ENCODE data around the gene ANKLE2.
"Not testable (repeated sequence)": the region's sequence is repeated elsewhere in the genome, so short reads cannot be mapped to it uniquely, and the experiment has no call there.

The ANKLE2 gene

GRCh38 chr12:132776816-132777568 lies 15.4 kb upstream of the ANKLE2 start:
- no peak for DNase-seq

GRCh38 chr12:132776230-132776625 lies 14.6 kb upstream of the ANKLE2 start:
- not testable (repeated sequence) for DNase-seq

GRCh38 chr12:132775502-132776229 lies 14.0 kb upstream of the ANKLE2 start:
- no peak for DNase-seq

GRCh38 chr12:132774646-132775275 lies 13.1 kb upstream of the ANKLE2 start:
- DNase-seq = no peak

GRCh38 chr12:132774159-132774558 lies 12.5 kb upstream of the ANKLE2 start:
- no peak for DNase-seq

- no peak for DNase-seq
Observed at GRCh38 chr12:132773077-132773955, 11.7 kb upstream of the ANKLE2 start.

GRCh38 chr12:132772606-132773005 lies 11.0 kb upstream of the ANKLE2 start:
- no peak for DNase-seq

- peak; percentile 58 for DNase-seq
Observed at GRCh38 chr12:132771126-132771838, 9.7 kb upstream of the ANKLE2 start.

GRCh38 chr12:132766380-132767085 lies 4.9 kb upstream of the ANKLE2 start:
- DNase-seq = no peak

GRCh38 chr12:132765361-132765760 lies 3.7 kb upstream of the ANKLE2 start:
- no peak for DNase-seq

- DNase-seq = no peak
Observed at GRCh38 chr12:132764231-132764630, 2.6 kb upstream of the ANKLE2 start.

GRCh38 chr12:132761921-132762583 lies 420 bp upstream of the ANKLE2 start:
- DNase-seq = peak; percentile 90

GRCh38 chr12:132759359-132759758 lies 2.3 kb downstream of the ANKLE2 start:
- DNase-seq = no peak

- DNase-seq = not testable (repeated sequence)
Observed at GRCh38 chr12:132758825-132759224, 2.8 kb downstream of the ANKLE2 start.

- DNase-seq = no peak
Observed at GRCh38 chr12:132754160-132754932, 7.3 kb downstream of the ANKLE2 start.

- DNase-seq = not testable (repeated sequence)
Observed at GRCh38 chr12:132753670-132754069, 8.0 kb downstream of the ANKLE2 start.

GRCh38 chr12:132748319-132748718 lies 13.3 kb downstream of the ANKLE2 start:
- DNase-seq = no peak

GRCh38 chr12:132747896-132748295 lies 13.7 kb downstream of the ANKLE2 start:
- DNase-seq = no peak

- DNase-seq = no peak
Observed at GRCh38 chr12:132747395-132747794, 14.2 kb downstream of the ANKLE2 start.

- DNase-seq = no peak
Observed at GRCh38 chr12:132746613-132747012, 15.0 kb downstream of the ANKLE2 start.
